PC-3 (cell line): ENCODE measurements around the gene FLAD1. TPM values are rescaled to one million over a fixed set of nuclear protein-coding genes. Genes with fewer than 3 reads are reported as not detected.

Source experiments
- ATAC-seq: fragments of 200-7000 bp; cut with Tn5 transposase; 2 replicates; pipeline ENCODE4 v1.9.1; 2020; ENCODE audit warnings: mild to moderate bottlenecking, moderate library complexity
- BruUV-seq: library from RNA; stranded (reverse); fragments of 400-500 nt; replicated peaks from 2 replicates; lab custom pipeline; 2021; lab: Mats Ljungman, UMichigan
- CTCF ChIA-PET: fragments of 300-600 bp; sonication (Branson Sonifier 250); formaldehyde crosslinking; loops from one replicate; lab custom pipeline; 2022; ENCODE audit warnings: antibody characterized with exemption; lab: Charles Lee
- POLR2A ChIA-PET: fragments of 300-600 bp; sonication (Branson Sonifier 250); formaldehyde crosslinking; loops from one replicate; lab custom pipeline; 2022; ENCODE audit warnings: antibody characterized with exemption; ENCODE audit not compliant: unreplicated experiment; lab: Charles Lee
- DNase-seq: peaks from one replicate; pipeline ENCODE4 v3.0.0-alpha.2; 2015
- H2AFZ ChIP-seq: fragments of 300-600 bp; sonication (generic); 2 replicates; pipeline ENCODE4 v1.6.0; 2016; ENCODE audit warnings: antibody characterized with exemption, low read length
- H3F3A ChIP-seq: fragments of 300-600 bp; sonication (generic); one replicate; pipeline ENCODE4 v1.6.0; 2017; ENCODE audit warnings: antibody characterized with exemption, low read length, control low read depth, mild to moderate bottlenecking; ENCODE audit not compliant: unreplicated experiment
- H3K27ac ChIP-seq: fragments of 300-600 bp; sonication (generic); 2 replicates; pipeline ENCODE4 v1.5.1; 2016; ENCODE audit warnings: mild to moderate bottlenecking, low read length
- H3K27me3 ChIP-seq: fragments of 300-600 bp; sonication (generic); 2 replicates; pipeline ENCODE4 v1.6.1; 2016; ENCODE audit warnings: low read length, mixed read lengths
- H3K36me3 ChIP-seq: fragments of 300-600 bp; sonication (generic); 2 replicates; pipeline ENCODE4 v1.6.1; 2016; ENCODE audit warnings: low read depth, mixed run types, low read length, mixed read lengths
- H3K4me1 ChIP-seq: fragments of 300-600 bp; sonication (generic); 2 replicates; pipeline ENCODE4 v1.5.1; 2016; ENCODE audit warnings: low read length; ENCODE audit not compliant: insufficient read depth
- H3K4me2 ChIP-seq: fragments of 300-600 bp; sonication (generic); 2 replicates; pipeline ENCODE4 v1.6.0; 2016; ENCODE audit warnings: low read length
- H3K4me3 ChIP-seq: fragments of 300-600 bp; sonication (generic); 2 replicates; pipeline ENCODE4 v1.5.1; 2016; ENCODE audit warnings: mild to moderate bottlenecking, low read length, mixed read lengths
- H3K79me2 ChIP-seq: fragments of 300-600 bp; sonication (generic); 2 replicates; pipeline ENCODE4 v1.6.1; 2017; ENCODE audit warnings: low read length, mixed read lengths
- H3K9ac ChIP-seq: fragments of 300-600 bp; sonication (generic); 2 replicates; pipeline ENCODE4 v1.6.0; 2016; ENCODE audit warnings: mild to moderate bottlenecking, low read length
- H3K9me2 ChIP-seq: fragments of 300-600 bp; sonication (generic); replicated peaks from 2 replicates; pipeline ENCODE4 v1.6.1; 2016; ENCODE audit warnings: mixed run types, low read length, mixed read lengths
- H3K9me3 ChIP-seq: fragments of 300-600 bp; sonication (generic); 2 replicates; pipeline ENCODE4 v1.6.1; 2016; ENCODE audit warnings: low read length, mixed read lengths
- H4K20me1 ChIP-seq: fragments of 300-600 bp; sonication (generic); 2 replicates; pipeline ENCODE4 v1.6.1; 2016; ENCODE audit warnings: low read length, mixed read lengths
- CTCF ChIP-seq: fragments of 300-600 bp; sonication (generic); conservative IDR thresholded peaks from 2 replicates; pipeline ENCODE4 v1.5.1; 2017; ENCODE audit warnings: antibody characterized with exemption, low read depth, mild to moderate bottlenecking, low read length
- EZH2 ChIP-seq: fragments of 300-600 bp; sonication (generic); IDR thresholded peaks from one replicate; pipeline ENCODE4 v1.6.1; 2017; ENCODE audit warnings: antibody characterized with exemption, mild to moderate bottlenecking, low read length; ENCODE audit not compliant: unreplicated experiment
- EZH2phosphoT487 ChIP-seq: fragments of 300-600 bp; sonication (generic); IDR thresholded peaks from 2 replicates; pipeline ENCODE4 v1.6.1; 2018; ENCODE audit warnings: mild to moderate bottlenecking, antibody characterized with exemption, low read length, borderline replicate concordance
- intact Hi-C: fragments of 100-400 bp; cut with micrococcal nuclease; formaldehyde crosslinking; loops from 2 replicates; pipeline ENCODE4 v1.9.0; 2023
- total RNA-seq: library from RNA; depleted of rRNA; stranded (reverse); fragments of >200 nt; gene quantifications from 2 replicates; pipeline ENCODE4 v1.2.3, GENCODE V29; 2014

Gene FLAD1
- total RNA-seq, 1 experiment from 2014 or later: 84.0 TPM

GRCh38 chr1:154962156-154962749 lies 20.9 kb upstream of the FLAD1 start:
- Histone ChIP-seq H3K27ac (peak overlapping the region; percentile 83), H3K79me2 (peaks cover 42% of the 10 kb centered on the region), H3K4me2 (peak overlapping the region; percentile 88), H3K9ac (peak overlapping the region; percentile 96), H3F3A (no peaks in the 10 kb centered on the region), H3K36me3 (peaks cover 43% of the 10 kb centered on the region), H4K20me1 (no peaks in the 10 kb centered on the region), H3K9me2 (no peaks in the 10 kb centered on the region), H3K4me3 (peak overlapping the region; percentile 71), H2AFZ (peak overlapping the region; percentile 77), H3K9me3 (no peaks in the 10 kb centered on the region), H3K4me1 (peaks cover 17% of the 10 kb centered on the region), H3K27me3 (no peaks in the 10 kb centered on the region)
- POLR2A ChIA-PET: no interaction called here
- TF ChIP-seq EZH2 (no peak), CTCF (0 out of 2 replicates have a peak, but pooled peaks have one; percentile 26)
- CTCF ChIA-PET: interaction anchor here (1.7 kb wide), 1 partner anchor 40 kb away, joined by 8 read pairs; the partner anchor contains the start of gene ZBTB7B
- ATAC-seq: peak; percentile 32
- intact Hi-C loops: no loop called here
- peak; percentile 30 for DNase-seq
- BruUV-seq: TSS peak; percentile 80

- CTCF ChIA-PET: no interaction called here
- Histone ChIP-seq H3K9ac (peak overlapping the region; percentile 96), H3F3A (no peaks in the 10 kb centered on the region), H4K20me1 (no peaks in the 10 kb centered on the region), H3K27me3 (no peaks in the 10 kb centered on the region), H2AFZ (no peak overlapping the region), H3K4me2 (peak overlapping the region; percentile 88), H3K9me3 (no peaks in the 10 kb centered on the region), H3K36me3 (peaks cover 49% of the 10 kb centered on the region), H3K9me2 (no peaks in the 10 kb centered on the region), H3K4me3 (peak overlapping the region; percentile 71), H3K27ac (no peak overlapping the region), H3K79me2 (peaks cover 42% of the 10 kb centered on the region), H3K4me1 (peaks cover 17% of the 10 kb centered on the region)
- no TSS peak for BruUV-seq
- POLR2A ChIA-PET: no interaction called here
- TF ChIP-seq EZH2phosphoT487 (no peak), EZH2 (no peak)
- no peak for DNase-seq
- ATAC-seq: no peak
- intact Hi-C loops: no loop called here
These were observed 20.3 kb upstream of the FLAD1 start for GRCh38 chr1:154962795-154963330.

- no peak overlapping the region for H3K4me2 ChIP-seq
- TF ChIP-seq CTCF (no peak), EZH2phosphoT487 (no peak), EZH2 (no peak)
These were observed 19.5 kb upstream of the FLAD1 start for GRCh38 chr1:154963643-154964042.

More at GRCh38 chr1:154963643-154964042, 19.5 kb upstream of the FLAD1 start:
- DNase-seq (no peak), ATAC-seq (no peak)
- Histone ChIP-seq H3K9ac (no peak overlapping the region), H3K27me3 (no peaks in the 10 kb centered on the region), H3K27ac (no peak overlapping the region), H2AFZ (no peak overlapping the region), H3K9me2 (no peaks in the 10 kb centered on the region), H3K36me3 (peaks cover 51% of the 10 kb centered on the region), H3K79me2 (peaks cover 42% of the 10 kb centered on the region), H3F3A (no peaks in the 10 kb centered on the region), H3K4me1 (peaks cover 17% of the 10 kb centered on the region), H3K4me3 (no peak overlapping the region), H4K20me1 (no peaks in the 10 kb centered on the region), H3K9me3 (no peaks in the 10 kb centered on the region)
- BruUV-seq: no TSS peak
- intact Hi-C loops: loop anchor here (1.0 kb wide), 1 partner anchor 9 kb away; no protein-coding TSS in a partner anchor
- ChIA-PET CTCF (no interaction called here), POLR2A (no interaction called here)
